HepG2 (cell line): ENCODE measurements around the gene PLIN3. TPM values are rescaled to one million over a fixed set of nuclear protein-coding genes. Genes with fewer than 3 reads are reported as not detected.

Experiments used
- MXD1 ChIP-seq: sonication (generic); formaldehyde crosslinking; IDR thresholded peaks from 2 replicates; pipeline ENCODE4 v1.4.0; 2020; ENCODE audit warnings: mild to moderate bottlenecking, missing genetic modification reagents
- MXI1 ChIP-seq: IDR thresholded peaks from 3 replicates; pipeline ENCODE4 v1.6.1; 2012; ENCODE audit warnings: low read depth, low read length, inconsistent platforms, borderline replicate concordance
- PATZ1 ChIP-seq: sonication (generic); formaldehyde crosslinking; IDR thresholded peaks from 2 replicates; pipeline ENCODE4 v1.4.0; 2020; ENCODE audit warnings: missing genetic modification reagents
- SAP130 ChIP-seq: IDR thresholded peaks from 2 replicates; pipeline ENCODE4 v1.6.1; 2016; ENCODE audit warnings: low read depth
- SIN3A ChIP-seq: IDR thresholded peaks from 2 replicates; pipeline ENCODE4 v1.6.1; 2011; ENCODE audit warnings: low read depth, mild to moderate bottlenecking, control low read depth, low read length, borderline replicate concordance
- SP2 ChIP-seq: sonication (generic); formaldehyde crosslinking; IDR thresholded peaks from 2 replicates; pipeline ENCODE4 v1.5.1; 2020; ENCODE audit warnings: mild to moderate bottlenecking, missing genetic modification reagents
- SP4 ChIP-seq: sonication (generic); formaldehyde crosslinking; IDR thresholded peaks from 2 replicates; pipeline ENCODE4 v1.8.1; 2023; ENCODE audit warnings: mild to moderate bottlenecking, missing genetic modification reagents
- SUZ12 ChIP-seq: fragments of 150-350 bp; IDR thresholded peaks from 2 replicates; pipeline ENCODE4 v1.6.1; 2014; ENCODE audit warnings: low read depth, low read length
- TFDP2 ChIP-seq: sonication (generic); formaldehyde crosslinking; IDR thresholded peaks from 2 replicates; pipeline ENCODE4 v1.4.0; 2020; ENCODE audit warnings: missing genetic modification reagents
- TGIF2 ChIP-seq: IDR thresholded peaks from 2 replicates; pipeline ENCODE4 v1.6.1; 2016; ENCODE audit warnings: control low read depth, missing compliant biosample characterization
- XRCC5 ChIP-seq: fragments of 200-400 bp; formaldehyde crosslinking; optimal IDR thresholded peaks from 2 replicates; pipeline ENCODE3; 2017; ENCODE audit warnings: mild to moderate bottlenecking, low read length
- ZBTB14 ChIP-seq: sonication (generic); formaldehyde crosslinking; IDR thresholded peaks from 2 replicates; pipeline ENCODE4 v1.4.0; 2020; ENCODE audit warnings: missing genetic modification reagents
- ZMAT3 ChIP-seq: sonication (generic); formaldehyde crosslinking; conservative IDR thresholded peaks from 2 replicates; pipeline ENCODE4 v1.7.0; 2021; ENCODE audit warnings: missing genetic modification reagents
- ZNF770 ChIP-seq: sonication (generic); formaldehyde crosslinking; IDR thresholded peaks from 2 replicates; pipeline ENCODE4 v1.5.0; 2020; ENCODE audit warnings: mild to moderate bottlenecking, missing genetic modification reagents
- polyA plus RNA-seq, 8 experiments: library from polyadenylated mRNA; depleted of rRNA in 3 of 8; stranded (reverse) in 7 of 8; unstranded in 1 of 8; fragments of >200 nt; fragmentation: Illumina TruSeq in 4 of 8; extraction: Trizol in 4 of 8; gene quantifications; 2 replicates each; pipeline versions ENCODE4 v1.2.1 to v1.2.3, GENCODE V29; 2011 to 2016; ENCODE audit warnings: low read depth in 4 of 8, missing spikeins in 1 of 8, mixed read lengths in 1 of 8; ENCODE audit not compliant: insufficient read depth in 1 of 8
- total RNA-seq, 5 experiments: library from RNA; depleted of rRNA; stranded (reverse); fragments of >200 nt; fragmentation: Illumina TruSeq; extraction: Trizol; gene quantifications; 2 replicates each; pipeline ENCODE4 v1.2.3, GENCODE V29; 2016; ENCODE audit warnings: low read depth in 1 of 5

PLIN3 gene
- total and polyA plus RNA-seq, 2 of the 13 experiments (the other 11 are each of a cell fraction or from before 2014, with no cell fraction given): 49.3 to 57.9 TPM

GRCh38 chr19:4909897-4910593 lies 42.6 kb upstream of the PLIN3 start (continued):
- TF ChIP-seq SP2 (CRISPR knock-in tag): peak; percentile 91
- TF ChIP-seq XRCC5: no peak
- TF ChIP-seq SP4 (CRISPR knock-in tag): peak; percentile 84; the same call in 1 of the 2 replicates
- no peak for TF ChIP-seq SUZ12
- TF ChIP-seq MXD1 (CRISPR knock-in tag): peak; percentile 11; the same call in 1 of the 2 replicates
- TF ChIP-seq TGIF2 (CRISPR knock-in tag): no peak
- peak; percentile 97 for TF ChIP-seq TFDP2 (CRISPR knock-in tag)
- peak; percentile 90; the same call in 2 of the 3 replicates for TF ChIP-seq MXI1
- no peak for TF ChIP-seq ZNF770 (CRISPR knock-in tag)
- peak; percentile 53; the same call in 1 of the 2 replicates for TF ChIP-seq PATZ1 (CRISPR knock-in tag)
- peak; percentile 74 for TF ChIP-seq ZBTB14
- peak; percentile 49; the same call in 1 of the 2 replicates for TF ChIP-seq SIN3A
- 0 out of 2 replicates have a peak, but pooled peaks have one; percentile 6 for TF ChIP-seq ZMAT3 (CRISPR knock-in tag)
- TF ChIP-seq SAP130 (CRISPR knock-in tag): peak; percentile 83
